NT2/D1 (cell line): ENCODE results near the gene ZNF24.

Experiments used
- DNase-seq: peaks from one replicate; pipeline ENCODE4 v3.0.0-alpha.2; 2011; ENCODE audit warnings: low read depth, low spot score
- H3K27me3 ChIP-seq: 2 replicates; pipeline ENCODE4 v1.6.0; 2011; ENCODE audit warnings: mild to moderate bottlenecking; ENCODE audit not compliant: insufficient read length, insufficient read depth
- H3K36me3 ChIP-seq: 2 replicates; pipeline ENCODE4 v1.6.1; 2011; ENCODE audit warnings: mild to moderate bottlenecking, low read length, mixed read lengths; ENCODE audit not compliant: insufficient read depth, insufficient read length
- H3K4me1 ChIP-seq: 2 replicates; pipeline ENCODE4 v1.5.1; 2011; ENCODE audit not compliant: insufficient read depth, insufficient read length
- H3K4me3 ChIP-seq: 2 replicates; pipeline ENCODE4 v1.5.1; 2011; ENCODE audit warnings: low read depth; ENCODE audit not compliant: insufficient read length
- H3K9ac ChIP-seq: 2 replicates; pipeline ENCODE4 v1.6.0; 2011; ENCODE audit warnings: low read depth; ENCODE audit not compliant: insufficient read length
- H3K9me3 ChIP-seq: 2 replicates; pipeline ENCODE4 v1.5.1; 2011; ENCODE audit warnings: mild to moderate bottlenecking, low read length; ENCODE audit not compliant: insufficient read depth
- SUZ12 ChIP-seq: IDR thresholded peaks from 2 replicates; pipeline ENCODE4 v1.6.1; 2011; ENCODE audit not compliant: insufficient read length, insufficient read depth; ENCODE audit errors: extremely low read depth
- YY1 ChIP-seq: IDR thresholded peaks from 2 replicates; pipeline ENCODE4 v1.6.1; 2011; ENCODE audit not compliant: insufficient read length, insufficient read depth
- ZNF274 ChIP-seq: IDR thresholded peaks from 2 replicates; pipeline ENCODE4 v1.6.1; 2011; ENCODE audit warnings: mild to moderate bottlenecking, low read depth, low read length

The ZNF24 gene

DNA sequence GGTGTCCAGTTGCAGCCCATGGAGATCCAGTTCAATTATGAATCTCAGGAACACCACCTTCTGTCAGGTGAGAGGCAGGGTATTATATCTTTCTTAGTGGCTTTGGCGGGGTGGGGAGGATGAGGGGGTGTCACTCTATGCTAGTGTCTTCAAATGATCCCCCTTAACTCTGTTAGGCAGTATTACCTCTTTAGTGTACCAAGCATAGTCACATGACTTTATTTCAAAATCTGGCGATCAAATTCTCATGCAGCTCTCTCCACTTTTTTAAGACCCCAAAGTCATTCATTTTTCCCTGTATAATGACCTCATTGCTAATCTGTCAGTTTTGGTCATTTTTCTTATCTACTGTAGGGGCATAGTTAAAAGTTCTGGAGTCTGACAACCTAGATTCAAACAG, 53.1 kb downstream of the ZNF24 start:
- Histone ChIP-seq H3K36me3 (peaks cover 50% of the 10 kb centered on the region), H3K4me3 (peak overlapping the region; percentile 91), H3K9me3 (no peaks in the 10 kb centered on the region; the same call in 1 of the 2 replicates), H3K4me1 (no peaks in the 10 kb centered on the region), H3K9ac (no peak overlapping the region), H3K27me3 (no peaks in the 10 kb centered on the region)
- no peak for DNase-seq
- TF ChIP-seq ZNF274: no peak
- no peak for TF ChIP-seq SUZ12
- TF ChIP-seq YY1: no peak

DNA sequence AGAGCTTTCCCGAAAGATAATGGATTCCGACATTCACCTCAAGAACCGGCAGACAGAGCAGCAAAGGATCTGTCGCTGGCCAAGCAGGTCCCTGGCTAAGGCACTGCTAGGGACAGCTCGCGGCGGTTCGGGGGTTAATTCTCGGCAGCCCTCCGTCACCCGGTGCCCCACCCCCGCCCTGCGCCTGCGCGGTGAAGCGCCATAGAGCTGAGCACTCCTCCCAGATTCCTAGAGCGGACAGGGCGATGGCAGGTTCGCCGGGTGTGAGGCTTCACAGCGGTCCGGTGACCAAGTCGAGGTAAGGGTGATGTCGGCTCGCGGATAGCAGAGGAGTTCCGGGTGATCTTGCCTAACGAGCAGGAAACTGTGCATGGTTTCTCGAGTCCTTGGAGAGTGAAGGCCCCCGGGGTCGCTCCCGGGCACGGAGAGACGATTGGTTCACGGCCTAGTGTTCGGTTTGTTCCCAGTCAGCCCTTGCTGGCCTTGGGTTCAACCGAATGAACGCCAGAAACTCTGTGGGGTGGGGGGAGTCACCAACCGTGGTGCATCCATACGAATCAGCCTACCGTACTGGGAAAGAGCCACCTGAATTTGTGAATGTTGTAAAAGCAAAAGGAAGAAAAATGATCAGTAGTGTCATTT, 54.0 kb downstream of the ZNF24 start, which contains the start of gene ZSCAN30:
TSS of gene ZSCAN30 (minus strand) at position 136 of the 642 bp plus-strand sequence. CDS start 25,877 bp downstream, outside the sequence.
- peak; percentile 84 for DNase-seq
- Histone ChIP-seq H3K27me3 (no peaks in the 10 kb centered on the region), H3K4me3 (peak within 1 kb of the TSS; percentile 91), H3K9ac (peak within 1 kb of the TSS; percentile 94), H3K36me3 (peaks cover 41% of the 10 kb centered on the region), H3K9me3 (peaks cover 2% of the 10 kb centered on the region), H3K4me1 (no peaks in the 10 kb centered on the region)
- TF ChIP-seq ZNF274 (no peak), YY1 (no peak), SUZ12 (no peak)

DNA sequence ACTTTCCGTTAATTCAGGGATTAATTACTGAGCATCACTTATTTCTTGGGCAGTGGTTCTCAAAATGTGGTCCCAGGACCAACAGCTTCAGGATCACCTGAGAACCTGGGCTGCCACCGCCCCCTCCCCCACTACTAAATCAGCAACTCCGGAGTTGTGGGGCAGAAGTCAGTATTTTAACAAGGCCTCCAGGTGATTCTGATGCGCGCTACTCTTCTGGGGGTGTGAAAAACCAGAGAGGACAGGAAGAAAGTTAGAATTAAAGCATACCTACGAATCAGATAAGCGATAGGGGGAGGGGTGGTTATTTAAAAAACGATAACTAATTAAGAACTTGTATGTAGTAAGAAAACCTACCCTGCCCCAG, 54.5 kb downstream of the ZNF24 start:
- no peaks in the 10 kb centered on the region for H3K4me1 ChIP-seq
- H3K27me3 ChIP-seq: no peaks in the 10 kb centered on the region
- TF ChIP-seq YY1 (no peak), ZNF274 (no peak), SUZ12 (no peak)
- H3K9ac ChIP-seq: peak overlapping the region; percentile 77
- peak overlapping the region; percentile 91 for H3K4me3 ChIP-seq
- DNase-seq: no peak
- H3K9me3 ChIP-seq: peaks cover 7% of the 10 kb centered on the region
- peaks cover 36% of the 10 kb centered on the region for H3K36me3 ChIP-seq

DNA sequence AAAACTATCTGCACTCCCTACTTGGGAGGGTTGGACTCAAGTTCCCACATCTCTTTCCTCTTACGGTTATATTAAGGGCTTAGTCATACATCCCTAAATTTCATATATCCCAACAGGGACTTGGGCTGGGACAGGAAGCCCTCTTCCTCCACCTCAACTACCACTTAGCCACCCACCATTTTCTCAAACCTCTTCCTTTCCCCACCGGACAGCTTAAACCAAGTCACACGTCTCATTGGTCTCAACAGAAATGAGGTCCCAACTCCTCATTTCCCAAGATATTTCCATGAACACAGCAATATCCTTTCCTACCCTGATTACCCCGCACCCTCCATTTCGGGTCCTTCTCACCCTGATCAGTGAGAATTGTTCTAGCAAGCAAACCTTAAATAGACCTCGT, 54.9 kb downstream of the ZNF24 start:
- no peak for DNase-seq
- H3K36me3 ChIP-seq: peaks cover 32% of the 10 kb centered on the region

GRCh38 chr18:35284841-35285240, 59.4 kb downstream of the ZNF24 start:
- Histone ChIP-seq H3K27me3 (no peaks in the 10 kb centered on the region), H3K9me3 (peaks cover 29% of the 10 kb centered on the region), H3K4me1 (no peaks in the 10 kb centered on the region), H3K4me3 (no peak overlapping the region), H3K36me3 (peaks cover 4% of the 10 kb centered on the region), H3K9ac (no peak overlapping the region)
- no peak for DNase-seq
- TF ChIP-seq YY1: no peak
- no peak for TF ChIP-seq ZNF274
- TF ChIP-seq SUZ12: no peak

More for the DNA sequence above, 54.9 kb downstream of the ZNF24 start:
- TF ChIP-seq SUZ12: no peak
- TF ChIP-seq ZNF274: no peak
- no peak for TF ChIP-seq YY1
- Histone ChIP-seq H3K27me3 (no peaks in the 10 kb centered on the region), H3K4me3 (peak overlapping the region; percentile 91), H3K9me3 (peaks cover 11% of the 10 kb centered on the region), H3K9ac (peak overlapping the region; percentile 77), H3K4me1 (no peaks in the 10 kb centered on the region)

- peaks cover 4% of the 10 kb centered on the region for H3K36me3 ChIP-seq
- no peaks in the 10 kb centered on the region for H3K4me1 ChIP-seq
- no peaks in the 10 kb centered on the region for H3K27me3 ChIP-seq
- peaks cover 29% of the 10 kb centered on the region for H3K9me3 ChIP-seq
- no peak for TF ChIP-seq ZNF274
- TF ChIP-seq SUZ12: no peak
- H3K4me3 ChIP-seq: no peak overlapping the region
- no peak for DNase-seq
- H3K9ac ChIP-seq: no peak overlapping the region
Measured at GRCh38 chr18:35283923-35284794, 60.1 kb downstream of the ZNF24 start.

- H3K9ac ChIP-seq: no peak overlapping the region
- DNase-seq: no peak
- H3K36me3 ChIP-seq: peaks cover 4% of the 10 kb centered on the region
- no peaks in the 10 kb centered on the region for H3K27me3 ChIP-seq
- H3K9me3 ChIP-seq: peaks cover 29% of the 10 kb centered on the region
- no peaks in the 10 kb centered on the region for H3K4me1 ChIP-seq
- TF ChIP-seq YY1 (no peak), SUZ12 (no peak), ZNF274 (no peak)
- no peak overlapping the region for H3K4me3 ChIP-seq
Measured at GRCh38 chr18:35282353-35282752, 61.9 kb downstream of the ZNF24 start.
